ENCODE measurements around the gene RBBP6.

- TF ChIP-seq ZNF274 (IDR thresholded peaks at IDR 0.05; ENCODE audit: low read depth, low read length) (no peak), SUZ12 (IDR thresholded peaks at IDR 0.05; ENCODE audit: extremely low read depth, insufficient read depth, insufficient read length) (no peak), YY1 (IDR thresholded peaks at IDR 0.05; ENCODE audit: insufficient read depth, insufficient read length) (no peak)
Measured at GRCh38 chr16:24553983-24554382, 14.6 kb downstream of the RBBP6 start.

Data from NT2/D1 (cell line).